Left renal pelvis (tissue), 4 donors: ENCODE data around the gene ANK2. TPM values are rescaled to one million over a fixed set of nuclear protein-coding genes. Genes with fewer than 3 reads are reported as not detected.
"Not testable (repeated sequence)": the region's sequence is repeated elsewhere in the genome, so short reads cannot be mapped to it uniquely, and the experiment has no call there.

Experiments
- DNase-seq, 4 donors: peaks; one replicate each; pipeline ENCODE4 v3.0.0-alpha.2; 2013; ENCODE audit warnings: low read depth in 4 of 4, low spot score in 3 of 4
- polyA plus RNA-seq, 4 donors: library from polyadenylated mRNA; unstranded; fragments of 120-200 nt; gene quantifications; one replicate each; pipeline ENCODE4 v1.2.1, GENCODE V29; 2013; ENCODE audit not compliant: insufficient read length in 4 of 4

Gene ANK2
- polyA plus RNA-seq, 4 donors: 57.3 to 68.0 (median 64.1) TPM

GRCh38 chr4:113050837-113051236, 1.4 kb downstream of the ANK2 start:
- no peak for DNase-seq

GRCh38 chr4:113051361-113051760, 1.9 kb downstream of the ANK2 start:
- DNase-seq: no peak

- DNase-seq: no peak
These were observed 3.0 kb downstream of the ANK2 start for GRCh38 chr4:113052379-113052951.

- DNase-seq: no peak
These were observed 4.4 kb downstream of the ANK2 start for GRCh38 chr4:113053883-113054282.

- no peak for DNase-seq
These were observed 6.9 kb downstream of the ANK2 start for GRCh38 chr4:113056318-113056717.

- no peak for DNase-seq
These were observed 8.4 kb downstream of the ANK2 start for GRCh38 chr4:113057891-113058290.

- DNase-seq: no peak
These were observed 10.2 kb downstream of the ANK2 start for GRCh38 chr4:113059449-113060182.

GRCh38 chr4:113060853-113061252, 11.4 kb downstream of the ANK2 start:
- no peak for DNase-seq

- DNase-seq: no peak
These were observed 14.8 kb downstream of the ANK2 start for GRCh38 chr4:113064244-113064643.

GRCh38 chr4:113065629-113066028, 16.2 kb downstream of the ANK2 start:
- no peak for DNase-seq

GRCh38 chr4:113068771-113069170, 19.3 kb downstream of the ANK2 start:
- DNase-seq: not testable (repeated sequence)

GRCh38 chr4:113069212-113069892, 19.9 kb downstream of the ANK2 start:
- DNase-seq: no peak

- DNase-seq: no peak
These were observed 21.3 kb downstream of the ANK2 start for GRCh38 chr4:113070755-113071154.

- no peak for DNase-seq
These were observed 21.8 kb downstream of the ANK2 start for GRCh38 chr4:113071274-113071673.

GRCh38 chr4:113071805-113072204, 22.4 kb downstream of the ANK2 start:
- DNase-seq: no peak

GRCh38 chr4:113073451-113074005, 24.1 kb downstream of the ANK2 start:
- no peak for DNase-seq

- no peak for DNase-seq
These were observed 28.1 kb downstream of the ANK2 start for GRCh38 chr4:113077575-113077974.

GRCh38 chr4:113078066-113078465, 28.6 kb downstream of the ANK2 start:
- DNase-seq: no peak

- DNase-seq: peak in 1 of 4 donors; percentile 20
These were observed 30.6 kb downstream of the ANK2 start for GRCh38 chr4:113080050-113080449.

GRCh38 chr4:113080624-113081023, 31.2 kb downstream of the ANK2 start:
- no peak for DNase-seq

- DNase-seq: no peak
These were observed 33.9 kb downstream of the ANK2 start for GRCh38 chr4:113083346-113083745.
